SK-N-SH (cell line): ENCODE measurements around the gene TNFRSF11A. TPM values are rescaled to one million over a fixed set of nuclear protein-coding genes. Genes with fewer than 3 reads are reported as not detected.

Experiments used
- CTCF ChIA-PET: fragments of 300-600, 350-600 bp; formaldehyde crosslinking; extraction: SDS; loops from one replicate; lab custom pipeline; 2021; lab: Yijun Ruan, JAX
- POLR2A ChIA-PET: fragments of 350-600 bp; sonication (Branson Sonifier 250); formaldehyde crosslinking; extraction: SDS; loops from one replicate; lab custom pipeline; 2020; ENCODE audit warnings: antibody characterized with exemption, inconsistent platforms; lab: Yijun Ruan, JAX
- DNase-seq: peaks from one replicate; pipeline ENCODE4 v3.0.0; 2012
- H2AFZ ChIP-seq: fragments of 200-600 bp; sonication (generic); 2 replicates; pipeline ENCODE4 v1.8.1; 2016; ENCODE audit warnings: antibody characterized with exemption, mild to moderate bottlenecking, low read depth
- H3F3A ChIP-seq: fragments of 200-600 bp; sonication (generic); replicated peaks from 2 replicates; pipeline ENCODE3; 2016; ENCODE audit warnings: antibody characterized with exemption, mild to moderate bottlenecking; ENCODE audit not compliant: insufficient read depth
- H3K27ac ChIP-seq, 2 experiments: fragments of 200-500 bp in 1 of 2; fragments of 200-600 bp in 1 of 2; sonication (Bioruptor generic) in 1 of 2; sonication (generic), shearing (Covaris generic) in 1 of 2; 2 replicates each; pipeline versions ENCODE4 v1.5.1 to v1.6.1; 2014 to 2016; ENCODE audit warnings: low read depth in 2 of 2, inconsistent platforms in 1 of 2, low read length in 1 of 2, mild to moderate bottlenecking in 1 of 2, mixed read lengths in 1 of 2
- H3K27me3 ChIP-seq: fragments of 200-600 bp; sonication (generic), shearing (Covaris generic); 2 replicates; pipeline ENCODE4 v1.6.1; 2016; ENCODE audit warnings: mixed run types; ENCODE audit not compliant: insufficient read depth
- H3K36me3 ChIP-seq, 2 experiments: fragments of 200-500 bp in 1 of 2; fragments of 200-600 bp in 1 of 2; sonication (Bioruptor generic) in 1 of 2; sonication (generic) in 1 of 2; replicated peaks in 1 of 2; 2 replicates each; pipeline versions ENCODE3 to v1.5.1; 2014 to 2016; ENCODE audit warnings: low read length in 1 of 2, mild to moderate bottlenecking in 1 of 2; ENCODE audit not compliant: insufficient read depth in 2 of 2, control insufficient read depth in 1 of 2
- H3K4me1 ChIP-seq, 2 experiments: fragments of 200-500 bp in 1 of 2; fragments of 200-600 bp in 1 of 2; sonication (Bioruptor generic) in 1 of 2; sonication (generic), shearing (Covaris generic) in 1 of 2; 2 replicates each; pipeline versions ENCODE4 v1.5.1 to v1.6.1; 2014 to 2016; ENCODE audit warnings: low read depth in 1 of 2, low read length in 1 of 2, mixed run types in 1 of 2; ENCODE audit not compliant: insufficient read depth in 2 of 2, control insufficient read depth in 1 of 2
- H3K4me2 ChIP-seq: fragments of 200-600 bp; sonication (generic), shearing (Covaris generic); 2 replicates; pipeline ENCODE4 v1.6.1; 2017; ENCODE audit warnings: mixed run types
- H3K4me3 ChIP-seq, 2 experiments: fragments of 200-500 bp in 1 of 2; fragments of 200-600 bp in 1 of 2; sonication (Bioruptor generic) in 1 of 2; sonication (generic), shearing (Covaris generic) in 1 of 2; 2 replicates each; pipeline versions ENCODE4 v1.5.1 to v1.8.1; 2014 to 2016; ENCODE audit warnings: low read depth in 2 of 2, inconsistent platforms in 1 of 2, low read length in 1 of 2, mild to moderate bottlenecking in 1 of 2, mixed read lengths in 1 of 2, moderate library complexity in 1 of 2
- H3K79me2 ChIP-seq: fragments of 200-600 bp; sonication (generic); 2 replicates; pipeline ENCODE4 v1.8.1; 2017; ENCODE audit warnings: mild to moderate bottlenecking; ENCODE audit not compliant: insufficient read depth
- H3K9ac ChIP-seq: fragments of 200-600 bp; sonication (generic); 2 replicates; pipeline ENCODE4 v1.6.1; 2017; ENCODE audit warnings: mixed run types
- H3K9me2 ChIP-seq: fragments of 200-600 bp; sonication (generic); 2 replicates; pipeline ENCODE4 v1.6.1; 2017; ENCODE audit warnings: mixed run types
- H3K9me3 ChIP-seq: fragments of 200-600 bp; sonication (generic); 2 replicates; pipeline ENCODE4 v1.6.1; 2017; ENCODE audit warnings: mixed run types, mild to moderate bottlenecking, moderate library complexity
- H4K20me1 ChIP-seq: fragments of 200-600 bp; sonication (generic); 2 replicates; pipeline ENCODE4 v1.6.1; 2017; ENCODE audit warnings: mild to moderate bottlenecking, mixed run types; ENCODE audit not compliant: insufficient read depth
- EZH2phosphoT487 ChIP-seq: fragments of 200-600 bp; sonication (generic); IDR thresholded peaks from 2 replicates; pipeline ENCODE4 v1.6.1; 2017; ENCODE audit warnings: low read depth, mixed run types, mild to moderate bottlenecking, antibody characterized with exemption, moderate library complexity, borderline replicate concordance
- FOXM1 ChIP-seq: IDR thresholded peaks from 2 replicates; pipeline ENCODE4 v1.4.0; 2012; ENCODE audit warnings: low read depth, mild to moderate bottlenecking
- GABPA ChIP-seq: IDR thresholded peaks from 2 replicates; pipeline ENCODE4 v1.4.0; 2012; ENCODE audit warnings: low read depth, mild to moderate bottlenecking
- GATA2 ChIP-seq: sonication (generic); formaldehyde crosslinking; IDR thresholded peaks from 2 replicates; pipeline ENCODE4 v1.5.0; 2020; ENCODE audit warnings: mild to moderate bottlenecking, missing genetic modification reagents
- MEF2A ChIP-seq: IDR thresholded peaks from 2 replicates; pipeline ENCODE4 v1.4.0; 2012; ENCODE audit warnings: low read depth, borderline replicate concordance
- POLR2AphosphoS5 ChIP-seq: IDR thresholded peaks from 2 replicates; pipeline ENCODE4 v1.6.1; 2012; ENCODE audit warnings: low read depth, low read length
- RAD21 ChIP-seq: IDR thresholded peaks from 2 replicates; pipeline ENCODE4 v1.6.1; 2012; ENCODE audit warnings: mild to moderate bottlenecking, low read length
- RCOR1 ChIP-seq: fragments of 150-350 bp; IDR thresholded peaks from 2 replicates; pipeline ENCODE4 v1.6.1; 2017; ENCODE audit warnings: antibody characterized with exemption, low read length
- RXRA ChIP-seq: IDR thresholded peaks from 2 replicates; pipeline ENCODE4 v1.4.0; 2012; ENCODE audit warnings: low read depth, mild to moderate bottlenecking, borderline replicate concordance
- SMC3 ChIP-seq: IDR thresholded peaks from 2 replicates; pipeline ENCODE4 v1.6.1; 2012; ENCODE audit warnings: low read depth, low read length, improper control_type of control experiment
- TCF12 ChIP-seq: IDR thresholded peaks from 2 replicates; pipeline ENCODE4 v1.4.0; 2012
- TEAD4 ChIP-seq: IDR thresholded peaks from 2 replicates; pipeline ENCODE4 v1.4.0; 2012; ENCODE audit warnings: mild to moderate bottlenecking, borderline replicate concordance; ENCODE audit not compliant: insufficient read depth
- YY1 ChIP-seq: IDR thresholded peaks from 2 replicates; pipeline ENCODE4 v1.4.0; 2012; ENCODE audit warnings: low read depth, mild to moderate bottlenecking
- WGBS: methylation state at CpG from one replicate; pipeline ENCODE4 v1.1.6; 2017; ENCODE audit warnings: low lambda C conversion rate; 5-methylcytosine and 5-hydroxymethylcytosine counted together
- polyA plus RNA-seq, 3 experiments: library from polyadenylated mRNA; depleted of rRNA; stranded (reverse); fragments of >200 nt; gene quantifications; 2 replicates each; pipeline ENCODE4 v1.2.3, GENCODE V29; 2012
- TF ChIP-seq, protein P1 (sequence below): fragments of 150-350 bp; IDR thresholded peaks from 2 replicates; pipeline ENCODE4 v1.6.1; 2016; ENCODE audit warnings: mild to moderate bottlenecking, low read depth, low read length
- TF ChIP-seq, protein P2 (sequence below): fragments of 150-350 bp; IDR thresholded peaks from 2 replicates; pipeline ENCODE4 v1.6.1; 2017; ENCODE audit warnings: antibody characterized with exemption, low read length, low read depth, borderline replicate concordance
- TF ChIP-seq, protein P3 (sequence below): IDR thresholded peaks from 2 replicates; pipeline ENCODE4 v1.4.0; 2012; ENCODE audit warnings: low read depth
- TF ChIP-seq, protein P4 (sequence below): IDR thresholded peaks from 2 replicates; pipeline ENCODE4; 2012

TNFRSF11A gene
- polyA plus RNA-seq, 1 of the 3 experiments (the other 2 are of a cell fraction): 5.1 TPM

DNA sequence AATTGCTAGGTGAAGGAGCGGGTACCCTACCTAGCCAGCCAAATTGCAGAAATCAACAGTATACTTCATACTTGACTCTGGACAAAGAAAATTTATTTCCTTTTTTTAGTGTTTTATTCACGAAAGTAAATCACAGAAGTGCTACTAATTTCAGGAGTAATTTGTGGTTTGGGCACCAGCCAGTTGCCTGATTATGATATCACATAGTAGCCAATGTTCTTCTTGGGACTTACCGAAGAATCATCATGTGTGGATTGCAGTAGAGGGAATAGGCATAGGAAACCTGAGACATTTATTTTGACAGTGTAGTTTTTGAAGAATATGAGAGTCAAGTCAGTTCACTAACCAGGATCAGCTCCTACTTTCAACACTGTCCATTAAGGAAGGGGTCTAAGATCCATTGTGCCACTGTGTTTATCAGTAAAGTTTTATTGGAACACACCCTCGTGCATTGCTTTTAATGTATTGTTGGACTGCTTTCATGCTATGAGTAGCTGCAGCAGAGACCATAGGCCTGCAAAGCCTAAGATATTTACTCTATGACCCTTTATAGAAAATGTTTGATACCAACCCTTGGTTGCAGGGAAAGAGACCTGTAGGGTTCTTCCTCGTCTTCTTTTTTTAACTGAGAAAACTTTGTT, 32.1 kb downstream of the TNFRSF11A start:
- H3K36me3 ChIP-seq: no peaks in the 10 kb centered on the region
- TF ChIP-seq, protein P1, sequence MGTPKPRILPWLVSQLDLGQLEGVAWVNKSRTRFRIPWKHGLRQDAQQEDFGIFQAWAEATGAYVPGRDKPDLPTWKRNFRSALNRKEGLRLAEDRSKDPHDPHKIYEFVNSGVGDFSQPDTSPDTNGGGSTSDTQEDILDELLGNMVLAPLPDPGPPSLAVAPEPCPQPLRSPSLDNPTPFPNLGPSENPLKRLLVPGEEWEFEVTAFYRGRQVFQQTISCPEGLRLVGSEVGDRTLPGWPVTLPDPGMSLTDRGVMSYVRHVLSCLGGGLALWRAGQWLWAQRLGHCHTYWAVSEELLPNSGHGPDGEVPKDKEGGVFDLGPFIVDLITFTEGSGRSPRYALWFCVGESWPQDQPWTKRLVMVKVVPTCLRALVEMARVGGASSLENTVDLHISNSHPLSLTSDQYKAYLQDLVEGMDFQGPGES: no peak
- TF ChIP-seq GABPA (no peak), GATA2 (no peak), TCF12 (no peak), MEF2A (no peak), FOXM1 (no peak), TEAD4 (no peak), RAD21 (no peak), YY1 (no peak), RXRA (no peak), SMC3 (no peak), POLR2AphosphoS5 (no peak), RCOR1 (no peak), EZH2phosphoT487 (no peak)
- TF ChIP-seq, protein P2, sequence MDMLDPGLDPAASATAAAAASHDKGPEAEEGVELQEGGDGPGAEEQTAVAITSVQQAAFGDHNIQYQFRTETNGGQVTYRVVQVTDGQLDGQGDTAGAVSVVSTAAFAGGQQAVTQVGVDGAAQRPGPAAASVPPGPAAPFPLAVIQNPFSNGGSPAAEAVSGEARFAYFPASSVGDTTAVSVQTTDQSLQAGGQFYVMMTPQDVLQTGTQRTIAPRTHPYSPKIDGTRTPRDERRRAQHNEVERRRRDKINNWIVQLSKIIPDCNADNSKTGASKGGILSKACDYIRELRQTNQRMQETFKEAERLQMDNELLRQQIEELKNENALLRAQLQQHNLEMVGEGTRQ: no peak
- TF ChIP-seq, protein P3, sequence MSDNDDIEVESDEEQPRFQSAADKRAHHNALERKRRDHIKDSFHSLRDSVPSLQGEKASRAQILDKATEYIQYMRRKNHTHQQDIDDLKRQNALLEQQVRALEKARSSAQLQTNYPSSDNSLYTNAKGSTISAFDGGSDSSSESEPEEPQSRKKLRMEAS: no peak
- TF ChIP-seq, protein P4, sequence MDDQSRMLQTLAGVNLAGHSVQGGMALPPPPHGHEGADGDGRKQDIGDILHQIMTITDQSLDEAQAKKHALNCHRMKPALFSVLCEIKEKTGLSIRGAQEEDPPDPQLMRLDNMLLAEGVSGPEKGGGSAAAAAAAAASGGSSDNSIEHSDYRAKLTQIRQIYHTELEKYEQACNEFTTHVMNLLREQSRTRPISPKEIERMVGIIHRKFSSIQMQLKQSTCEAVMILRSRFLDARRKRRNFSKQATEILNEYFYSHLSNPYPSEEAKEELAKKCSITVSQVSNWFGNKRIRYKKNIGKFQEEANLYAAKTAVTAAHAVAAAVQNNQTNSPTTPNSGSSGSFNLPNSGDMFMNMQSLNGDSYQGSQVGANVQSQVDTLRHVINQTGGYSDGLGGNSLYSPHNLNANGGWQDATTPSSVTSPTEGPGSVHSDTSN: no peak
- TF ChIP-seq, all 33 proteins: peak for 0
- Histone ChIP-seq H3K9me2 (no peaks in the 10 kb centered on the region), H3K79me2 (no peaks in the 10 kb centered on the region), H4K20me1 (no peaks in the 10 kb centered on the region), H3K27me3 (no peaks in the 10 kb centered on the region), H3K9me3 (no peaks in the 10 kb centered on the region), H3F3A (no peaks in the 10 kb centered on the region), H3K27ac (no peak overlapping the region), H3K4me2 (no peak overlapping the region), H3K4me1 (no peaks in the 10 kb centered on the region), H3K4me3 (no peak overlapping the region), H3K9ac (no peak overlapping the region), H2AFZ (no peak overlapping the region)
- CTCF ChIA-PET: interaction anchor here (0.5 kb wide), 1 partner anchor 566 kb away, joined by 3 read pairs; no protein-coding TSS in a partner anchor
- POLR2A ChIA-PET: no interaction called here
- no peak for DNase-seq
- 82% methylated on average over 5 of the region's 5 CpGs for WGBS
